ENCODE data around the gene HIGD2A. TPM values are rescaled to one million over a fixed set of nuclear protein-coding genes. Genes with fewer than 3 reads are reported as not detected.
"Not testable (repeated sequence)": the region's sequence is repeated elsewhere in the genome, so short reads cannot be mapped to it uniquely, and the experiment has no call there.

Gene HIGD2A
- polyA plus RNA-seq, 1 donor from 2014 or later = 61.8 TPM

DNA sequence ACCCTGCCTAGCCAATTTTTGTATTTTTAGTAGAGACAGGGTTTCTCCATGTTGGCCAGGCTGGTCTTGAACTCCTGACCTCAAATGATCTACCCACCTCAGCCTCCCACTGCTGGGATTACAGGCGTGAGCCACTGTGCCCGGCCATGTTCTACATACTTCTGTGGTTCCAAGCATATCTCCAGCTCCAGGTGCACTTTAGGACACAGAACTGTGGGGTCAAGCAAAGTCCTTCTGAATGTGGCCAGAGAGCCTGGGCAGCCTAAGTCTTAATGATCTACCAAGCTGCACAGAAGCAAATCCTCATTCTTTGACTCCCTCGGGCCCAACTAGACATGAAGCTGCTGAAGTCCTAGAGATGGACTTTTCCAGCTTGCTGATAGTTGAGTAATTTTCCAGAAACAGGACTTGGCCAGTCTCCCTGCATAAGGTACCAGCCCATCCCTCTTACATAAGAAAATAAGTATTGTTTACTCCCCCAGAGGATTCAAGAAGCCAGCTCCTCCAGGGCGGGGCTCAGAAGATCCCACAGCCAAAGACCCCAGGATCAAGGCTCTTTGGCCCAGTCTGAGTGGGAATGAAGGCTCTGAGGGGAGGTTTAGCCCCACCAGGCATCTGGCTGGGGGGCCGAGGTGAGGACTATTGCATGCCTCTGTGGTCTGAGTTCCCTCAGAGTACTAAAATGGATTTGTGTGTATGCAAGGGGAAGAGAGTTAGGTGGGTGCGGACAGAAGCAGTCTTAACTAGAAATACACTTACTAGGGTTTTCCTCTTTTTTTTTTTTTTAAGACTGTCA, 19.1 kb downstream of the HIGD2A start:
- Histone ChIP-seq H3K27ac (ENCODE audit: low read length) (no peak overlapping the region), H3K27me3 (ENCODE audit: insufficient read depth, low read depth, low read length) (no peaks in the 10 kb centered on the region), H3K9me2 (ENCODE audit: insufficient read depth, low read length) (no peaks in the 10 kb centered on the region), H3K9me3 (ENCODE audit: low read length) (no peaks in the 10 kb centered on the region), H3F3A (ENCODE audit: insufficient read depth, low read length, poor library complexity, severe bottlenecking) (no peaks in the 10 kb centered on the region), H3K4me3 (ENCODE audit: low read length) (no peak overlapping the region), H3K79me2 (replicated peaks; ENCODE audit: insufficient read depth, low read length) (no peaks in the 10 kb centered on the region), H2AFZ (ENCODE audit: low read depth, low read length) (no peak overlapping the region), H3K4me2 (ENCODE audit: low read length) (no peak overlapping the region), H3K36me3 (ENCODE audit: insufficient read depth, low read length) (no peaks in the 10 kb centered on the region), H3K9ac (ENCODE audit: low read length) (no peak overlapping the region), H4K20me1 (ENCODE audit: insufficient read depth) (no peaks in the 10 kb centered on the region)
- no peak for TF ChIP-seq MXI1 (conservative IDR thresholded peaks at IDR 0.05; ENCODE audit: poor library complexity, severe bottlenecking)
- TF ChIP-seq RAD21 (conservative IDR thresholded peaks at IDR 0.05) = no peak
- TF ChIP-seq, protein P1, sequence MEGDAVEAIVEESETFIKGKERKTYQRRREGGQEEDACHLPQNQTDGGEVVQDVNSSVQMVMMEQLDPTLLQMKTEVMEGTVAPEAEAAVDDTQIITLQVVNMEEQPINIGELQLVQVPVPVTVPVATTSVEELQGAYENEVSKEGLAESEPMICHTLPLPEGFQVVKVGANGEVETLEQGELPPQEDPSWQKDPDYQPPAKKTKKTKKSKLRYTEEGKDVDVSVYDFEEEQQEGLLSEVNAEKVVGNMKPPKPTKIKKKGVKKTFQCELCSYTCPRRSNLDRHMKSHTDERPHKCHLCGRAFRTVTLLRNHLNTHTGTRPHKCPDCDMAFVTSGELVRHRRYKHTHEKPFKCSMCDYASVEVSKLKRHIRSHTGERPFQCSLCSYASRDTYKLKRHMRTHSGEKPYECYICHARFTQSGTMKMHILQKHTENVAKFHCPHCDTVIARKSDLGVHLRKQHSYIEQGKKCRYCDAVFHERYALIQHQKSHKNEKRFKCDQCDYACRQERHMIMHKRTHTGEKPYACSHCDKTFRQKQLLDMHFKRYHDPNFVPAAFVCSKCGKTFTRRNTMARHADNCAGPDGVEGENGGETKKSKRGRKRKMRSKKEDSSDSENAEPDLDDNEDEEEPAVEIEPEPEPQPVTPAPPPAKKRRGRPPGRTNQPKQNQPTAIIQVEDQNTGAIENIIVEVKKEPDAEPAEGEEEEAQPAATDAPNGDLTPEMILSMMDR (IDR thresholded peaks at IDR 0.05; ENCODE audit: poor library complexity, severe bottlenecking) = no peak
- TF ChIP-seq EZH2 (IDR thresholded peaks at IDR 0.05; ENCODE audit: borderline replicate concordance, insufficient read depth, low read length, poor library complexity, severe bottlenecking) = no peak
- TF ChIP-seq, protein P2, sequence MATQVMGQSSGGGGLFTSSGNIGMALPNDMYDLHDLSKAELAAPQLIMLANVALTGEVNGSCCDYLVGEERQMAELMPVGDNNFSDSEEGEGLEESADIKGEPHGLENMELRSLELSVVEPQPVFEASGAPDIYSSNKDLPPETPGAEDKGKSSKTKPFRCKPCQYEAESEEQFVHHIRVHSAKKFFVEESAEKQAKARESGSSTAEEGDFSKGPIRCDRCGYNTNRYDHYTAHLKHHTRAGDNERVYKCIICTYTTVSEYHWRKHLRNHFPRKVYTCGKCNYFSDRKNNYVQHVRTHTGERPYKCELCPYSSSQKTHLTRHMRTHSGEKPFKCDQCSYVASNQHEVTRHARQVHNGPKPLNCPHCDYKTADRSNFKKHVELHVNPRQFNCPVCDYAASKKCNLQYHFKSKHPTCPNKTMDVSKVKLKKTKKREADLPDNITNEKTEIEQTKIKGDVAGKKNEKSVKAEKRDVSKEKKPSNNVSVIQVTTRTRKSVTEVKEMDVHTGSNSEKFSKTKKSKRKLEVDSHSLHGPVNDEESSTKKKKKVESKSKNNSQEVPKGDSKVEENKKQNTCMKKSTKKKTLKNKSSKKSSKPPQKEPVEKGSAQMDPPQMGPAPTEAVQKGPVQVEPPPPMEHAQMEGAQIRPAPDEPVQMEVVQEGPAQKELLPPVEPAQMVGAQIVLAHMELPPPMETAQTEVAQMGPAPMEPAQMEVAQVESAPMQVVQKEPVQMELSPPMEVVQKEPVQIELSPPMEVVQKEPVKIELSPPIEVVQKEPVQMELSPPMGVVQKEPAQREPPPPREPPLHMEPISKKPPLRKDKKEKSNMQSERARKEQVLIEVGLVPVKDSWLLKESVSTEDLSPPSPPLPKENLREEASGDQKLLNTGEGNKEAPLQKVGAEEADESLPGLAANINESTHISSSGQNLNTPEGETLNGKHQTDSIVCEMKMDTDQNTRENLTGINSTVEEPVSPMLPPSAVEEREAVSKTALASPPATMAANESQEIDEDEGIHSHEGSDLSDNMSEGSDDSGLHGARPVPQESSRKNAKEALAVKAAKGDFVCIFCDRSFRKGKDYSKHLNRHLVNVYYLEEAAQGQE (IDR thresholded peaks at IDR 0.05; ENCODE audit: borderline replicate concordance) = no peak
- TF ChIP-seq SMC3 (conservative IDR thresholded peaks at IDR 0.05; ENCODE audit: poor library complexity) = no peak
- TF ChIP-seq EP300 (conservative IDR thresholded peaks at IDR 0.05; ENCODE audit: poor library complexity, severe bottlenecking) = no peak
- TF ChIP-seq TAF1 (IDR thresholded peaks at IDR 0.05; ENCODE audit: low read depth) = no peak
- no peak for TF ChIP-seq POLR2AphosphoS5 (IDR thresholded peaks at IDR 0.05)

DNA sequence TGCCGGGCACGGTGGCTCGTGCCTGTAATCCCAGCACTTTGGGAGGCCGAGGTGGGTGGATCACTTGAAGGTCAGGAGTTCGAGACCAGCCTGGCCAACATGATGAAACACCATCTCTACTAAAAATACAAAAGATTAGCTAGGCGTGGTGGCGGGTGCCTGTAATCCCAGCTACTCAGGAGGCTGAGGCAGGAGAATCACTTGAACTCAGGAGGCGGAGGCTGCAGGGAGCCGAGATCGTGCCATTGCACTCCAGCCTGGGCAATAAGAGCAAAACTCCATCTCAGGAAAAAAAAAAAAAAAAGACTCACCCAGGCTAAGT, 19.7 kb downstream of the HIGD2A start:
- not testable (repeated sequence) for H3K4me3 ChIP-seq (ENCODE audit: low read length); H2AFZ ChIP-seq (ENCODE audit: low read depth, low read length); H3K79me2 ChIP-seq (replicated peaks; ENCODE audit: insufficient read depth, low read length); H3F3A ChIP-seq (ENCODE audit: insufficient read depth, low read length, poor library complexity, severe bottlenecking); H3K27me3 ChIP-seq (ENCODE audit: insufficient read depth, low read depth, low read length); H4K20me1 ChIP-seq (ENCODE audit: insufficient read depth); H3K27ac ChIP-seq (ENCODE audit: low read length); H3K9me2 ChIP-seq (ENCODE audit: insufficient read depth, low read length); H3K36me3 ChIP-seq (ENCODE audit: insufficient read depth, low read length); H3K9ac ChIP-seq (ENCODE audit: low read length); H3K9me3 ChIP-seq (ENCODE audit: low read length); H3K4me2 ChIP-seq (ENCODE audit: low read length)

Measured in neural cell (in vitro differentiated cells).